GM23248 (cell line): ENCODE measurements around the gene HACD1. TPM values are rescaled to one million over a fixed set of nuclear protein-coding genes. Genes with fewer than 3 reads are reported as not detected.
A peak's percentile ranks its signal among the peaks of the same experiment; 100 is the strongest.

Experiments used
- DNase-seq: peaks from one replicate; pipeline ENCODE4 v3.0.0-alpha.2; 2015
- H2AFZ ChIP-seq: fragments of 200-600 bp; sonication (generic); 2 replicates; pipeline ENCODE4 v1.6.1; 2016; ENCODE audit warnings: antibody characterized with exemption
- H3F3A ChIP-seq: fragments of 200-600 bp; sonication (generic); 2 replicates; pipeline ENCODE4 v1.6.1; 2016; ENCODE audit warnings: mild to moderate bottlenecking, antibody characterized with exemption, mixed run types; ENCODE audit not compliant: insufficient read depth
- H3K27ac ChIP-seq: fragments of 200-600 bp; sonication (generic); 2 replicates; pipeline ENCODE4 v1.5.1; 2016; ENCODE audit warnings: mild to moderate bottlenecking
- H3K27me3 ChIP-seq: fragments of 200-600 bp; sonication (generic); replicated peaks from 2 replicates; pipeline ENCODE4 v1.6.1; 2016; ENCODE audit warnings: mild to moderate bottlenecking; ENCODE audit not compliant: insufficient read depth
- H3K36me3 ChIP-seq: fragments of 200-600 bp; sonication (generic); 2 replicates; pipeline ENCODE4 v1.6.1; 2016; ENCODE audit warnings: low read depth, mild to moderate bottlenecking
- H3K4me1 ChIP-seq: fragments of 200-600 bp; sonication (generic); 2 replicates; pipeline ENCODE4 v1.6.1; 2016; ENCODE audit warnings: mild to moderate bottlenecking; ENCODE audit not compliant: insufficient read depth
- H3K4me2 ChIP-seq: fragments of 200-600 bp; sonication (generic); one replicate; pipeline ENCODE4 v1.6.1; 2016; ENCODE audit warnings: mild to moderate bottlenecking; ENCODE audit not compliant: unreplicated experiment
- H3K4me3 ChIP-seq: fragments of 200-600 bp; sonication (generic); 2 replicates; pipeline ENCODE4 v1.5.1; 2016; ENCODE audit warnings: mild to moderate bottlenecking
- H3K79me2 ChIP-seq: fragments of 200-600 bp; sonication (generic); 2 replicates; pipeline ENCODE4 v1.6.1; 2016; ENCODE audit warnings: mild to moderate bottlenecking; ENCODE audit not compliant: insufficient read depth
- H3K9ac ChIP-seq: fragments of 200-600 bp; sonication (generic); 2 replicates; pipeline ENCODE4 v1.6.1; 2016; ENCODE audit warnings: mild to moderate bottlenecking
- H3K9me2 ChIP-seq: fragments of 200-600 bp; sonication (generic); 2 replicates; pipeline ENCODE4 v1.6.1; 2016; ENCODE audit warnings: mixed run types, mild to moderate bottlenecking, moderate library complexity; ENCODE audit not compliant: insufficient read depth
- H3K9me3 ChIP-seq: fragments of 200-600 bp; sonication (generic); one replicate; pipeline ENCODE4 v1.6.1; 2017; ENCODE audit warnings: low read depth
- H4K20me1 ChIP-seq: fragments of 200-600 bp; sonication (generic); 2 replicates; pipeline ENCODE4 v1.6.0; 2016; ENCODE audit not compliant: insufficient read depth
- EZH2 ChIP-seq: fragments of 200-600 bp; sonication (generic); IDR thresholded peaks from 2 replicates; pipeline ENCODE4 v1.6.1; 2018; ENCODE audit warnings: antibody characterized with exemption, mild to moderate bottlenecking; ENCODE audit not compliant: insufficient read depth, poor library complexity, severe bottlenecking
- EZH2phosphoT487 ChIP-seq: fragments of 200-600 bp; sonication (generic); IDR thresholded peaks from 2 replicates; pipeline ENCODE4 v1.6.1; 2018; ENCODE audit warnings: antibody characterized with exemption, moderate library complexity, mild to moderate bottlenecking, low read depth; ENCODE audit not compliant: insufficient read depth
- WGBS, 2 experiments: methylation state at CpG; one replicate each; pipeline ENCODE4 v1.1.6; 2015 to 2017; ENCODE audit warnings: low lambda C conversion rate in 2 of 2, low coverage in 1 of 2; ENCODE audit errors: missing lambda C conversion rate in 2 of 2; 5-methylcytosine and 5-hydroxymethylcytosine counted together
- in situ Hi-C: fragments of 300-500 bp; cut with MboI; formaldehyde crosslinking; loops from 2 replicates; pipeline ENCODE4 v1.15.0; 2020
- polyA plus RNA-seq: library from polyadenylated mRNA; unstranded; fragments of >200 nt; fragmentation: Nextera tagmentation; extraction: Ambion mirVana; gene quantifications from 2 replicates; pipeline ENCODE4 v1.2.1, GENCODE V29; 2016
- total RNA-seq: library from RNA; depleted of rRNA; stranded (reverse); fragments of >200 nt; shearing (Covaris generic); gene quantifications from 2 replicates; pipeline ENCODE4 v1.2.3, GENCODE V29; 2014

The HACD1 gene
- total and polyA plus RNA-seq, 2 experiments from 2014 or later, result 64.0 to 157 TPM

- WGBS, 2 experiments, result 69 to 70% methylated on average over 3 of the region's 3 CpGs
- DNase-seq, result no peak
- in situ Hi-C loops, result no loop called here
- H3K9me2 ChIP-seq, result no peaks in the 10 kb centered on the region
- H3K36me3 ChIP-seq, result no peaks in the 10 kb centered on the region
- H3F3A ChIP-seq, result peaks cover 53% of the 10 kb centered on the region
- H3K4me3 ChIP-seq, result no peak overlapping the region
- peaks cover 85% of the 10 kb centered on the region for H3K79me2 ChIP-seq
- no peak overlapping the region for H2AFZ ChIP-seq
- no peak overlapping the region for H3K4me2 ChIP-seq
- no peaks in the 10 kb centered on the region for H3K9me3 ChIP-seq
- no peak for TF ChIP-seq EZH2
- no peak for TF ChIP-seq EZH2phosphoT487
- 0 out of 2 replicates have a peak overlapping the region, but pooled peaks have one; percentile 14 for H3K9ac ChIP-seq
- H3K27me3 ChIP-seq, result no peaks in the 10 kb centered on the region
- no peak overlapping the region for H3K27ac ChIP-seq
- peaks cover 58% of the 10 kb centered on the region for H3K4me1 ChIP-seq
- no peaks in the 10 kb centered on the region; the same call in 1 of the 2 replicates for H4K20me1 ChIP-seq
Measured at GRCh38 chr10:17647326-17647725, 30.2 kb upstream of the HACD1 start.

GRCh38 chr10:17645621-17646345, 28.6 kb upstream of the HACD1 start:
- Histone ChIP-seq H3K4me3 (peak overlapping the region; percentile 94), H3K79me2 (peaks cover 78% of the 10 kb centered on the region), H2AFZ (no peak overlapping the region), H3F3A (peaks cover 40% of the 10 kb centered on the region), H3K9me3 (no peaks in the 10 kb centered on the region), H3K27ac (peak overlapping the region; percentile 96), H3K4me1 (peaks cover 48% of the 10 kb centered on the region), H3K9me2 (no peaks in the 10 kb centered on the region), H4K20me1 (no peaks in the 10 kb centered on the region), H3K4me2 (peak overlapping the region; percentile 98), H3K9ac (peak overlapping the region; percentile 96), H3K36me3 (no peaks in the 10 kb centered on the region), H3K27me3 (no peaks in the 10 kb centered on the region)
- in situ Hi-C loops, result no loop called here
- 72 to 79% methylated on average over 6 of the region's 6 CpGs for WGBS, 2 experiments
- peak; percentile 36 for DNase-seq
- no peak for TF ChIP-seq EZH2phosphoT487
- no peak for TF ChIP-seq EZH2

GRCh38 chr10:17644485-17644943, 27.3 kb upstream of the HACD1 start:
- 0 to 1% methylated on average over 9 of the region's 9 CpGs for WGBS, 2 experiments
- H3K79me2 ChIP-seq, result peaks cover 65% of the 10 kb centered on the region
- peak overlapping the region; percentile 81 for H2AFZ ChIP-seq
- H3K9me2 ChIP-seq, result no peaks in the 10 kb centered on the region
- peak; percentile 68 for DNase-seq
- H3K4me3 ChIP-seq, result peak overlapping the region; percentile 94
- H3K4me2 ChIP-seq, result peak overlapping the region; percentile 98
- peaks cover 31% of the 10 kb centered on the region; the same call in 1 of the 2 replicates for H3F3A ChIP-seq
- H3K27me3 ChIP-seq, result no peaks in the 10 kb centered on the region
- H4K20me1 ChIP-seq, result no peaks in the 10 kb centered on the region
- no peaks in the 10 kb centered on the region for H3K9me3 ChIP-seq
- TF ChIP-seq EZH2, result no peak
- no peak for TF ChIP-seq EZH2phosphoT487
- H3K36me3 ChIP-seq, result no peaks in the 10 kb centered on the region
- in situ Hi-C loops, result no loop called here
- H3K27ac ChIP-seq, result peak overlapping the region; percentile 96
- H3K4me1 ChIP-seq, result peaks cover 37% of the 10 kb centered on the region
- H3K9ac ChIP-seq, result peak overlapping the region; percentile 96

GRCh38 chr10:17643755-17644484, 26.7 kb upstream of the HACD1 start, which contains the start of gene STAM:
Gene STAM (plus strand): TSS chr10:17644151. CDS start chr10:17644340, 189 bp downstream.
- Histone ChIP-seq H3K27me3 (no peaks in the 10 kb centered on the region), H4K20me1 (no peaks in the 10 kb centered on the region), H3K9me3 (no peaks in the 10 kb centered on the region), H3K4me1 (peaks cover 35% of the 10 kb centered on the region), H3K36me3 (no peaks in the 10 kb centered on the region), H3K9me2 (no peaks in the 10 kb centered on the region), H3F3A (peaks cover 28% of the 10 kb centered on the region; the same call in 1 of the 2 replicates), H3K79me2 (peaks cover 59% of the 10 kb centered on the region), H2AFZ (peak within 1 kb of the TSS; percentile 81), H3K4me3 (peak within 1 kb of the TSS; percentile 94), H3K9ac (peak within 1 kb of the TSS; percentile 96), H3K4me2 (peak within 1 kb of the TSS; percentile 98), H3K27ac (peak within 1 kb of the TSS; percentile 96)
- TF ChIP-seq EZH2 (no peak), EZH2phosphoT487 (no peak)
- WGBS, 2 experiments, result 0 to 1% methylated on average over 35 to 37 of the region's 37 CpGs
- peak; percentile 98 for DNase-seq
- in situ Hi-C loops, result no loop called here
